Esophagus muscularis mucosa (tissue), 2 donors: ENCODE results near the gene RPRD2.

ENCODE experiments used
- POLR2A ChIP-seq: fragments of 450-650 bp; IDR thresholded peaks from one replicate; pipeline ENCODE4 v1.6.1; 2017; ENCODE audit warnings: antibody characterized with exemption, moderate library complexity, mild to moderate bottlenecking, low read depth
- POLR2AphosphoS5 ChIP-seq, 2 donors: sonication (generic); formaldehyde crosslinking; IDR thresholded peaks; one replicate each; pipeline ENCODE4 v1.6.1; 2017; ENCODE audit warnings: antibody characterized with exemption in 2 of 2

DNA sequence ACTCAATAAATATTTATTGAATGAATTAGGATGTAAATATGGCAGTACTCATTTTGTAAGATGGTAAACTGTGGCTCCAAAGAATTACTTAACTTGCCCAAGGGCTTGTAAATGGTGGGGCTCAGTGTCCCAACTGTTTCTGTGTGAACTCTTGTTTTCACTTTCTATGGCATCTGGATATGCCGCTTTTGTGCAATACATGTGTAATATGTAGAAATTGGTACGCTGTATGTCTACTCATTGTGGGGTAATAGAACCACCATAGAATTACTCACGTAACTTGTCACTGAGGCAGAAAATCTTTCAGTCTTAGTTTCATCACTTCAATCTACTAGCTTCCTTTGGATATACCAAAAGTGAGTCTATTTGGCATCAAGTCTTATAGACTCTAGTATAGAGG is 41.6 kb upstream of the RPRD2 start:
- TF ChIP-seq POLR2AphosphoS5 (IDR thresholded peaks at IDR 0.05) (no peak), POLR2A (no peak)
